Activated CD8-positive, alpha-beta T cell treated with anti-CD3 and anti-CD28 coated beads for 36 hours (primary cell): Measurements from ENCODE around the gene SS18L1. TPM values are rescaled to one million over a fixed set of nuclear protein-coding genes. Genes with fewer than 3 reads are reported as not detected.

Experiments
- ATAC-seq: fragments of 200-7000 bp; cut with Tn5 transposase; one replicate; pipeline ENCODE4 v1.10.0; 2021; ENCODE audit warnings: mild to moderate bottlenecking, moderate library complexity
- CTCF ChIA-PET: fragments of 350-600 bp; sonication (Branson Sonifier 250); formaldehyde crosslinking; loops from one replicate; lab custom pipeline; 2021; ENCODE audit warnings: antibody characterized with exemption; lab: Charles Lee
- POLR2A ChIA-PET: fragments of 350-600 bp; sonication (Branson Sonifier 250); formaldehyde crosslinking; loops from one replicate; lab custom pipeline; 2021; ENCODE audit warnings: antibody characterized with exemption; lab: Charles Lee
- DNase-seq: peaks from one replicate; pipeline ENCODE4 v3.0.0-alpha.2; 2020
- H3K27ac Mint-ChIP-seq: one replicate; pipeline ENCODE4 v1.8.0; 2021; ENCODE audit warnings: mild to moderate bottlenecking, mixed read lengths
- H3K27me3 Mint-ChIP-seq: one replicate; pipeline ENCODE4 v1.8.0; 2021; ENCODE audit warnings: mixed read lengths
- H3K36me3 Mint-ChIP-seq: one replicate; pipeline ENCODE4 v1.8.0; 2021; ENCODE audit warnings: low read depth, mixed read lengths
- H3K4me1 Mint-ChIP-seq: one replicate; pipeline ENCODE4 v1.8.0; 2021; ENCODE audit warnings: low read depth, mixed read lengths
- H3K4me3 Mint-ChIP-seq: one replicate; pipeline ENCODE4 v1.8.0; 2021; ENCODE audit warnings: mild to moderate bottlenecking, moderate library complexity, mixed read lengths
- H3K9me3 Mint-ChIP-seq: one replicate; pipeline ENCODE4 v1.8.0; 2021; ENCODE audit warnings: mixed read lengths
- CTCF ChIP-seq: fragments of 200-600 bp; IDR thresholded peaks from one replicate; pipeline ENCODE4 v1.8.0; 2022; ENCODE audit warnings: antibody characterized with exemption, mild to moderate bottlenecking
- intact Hi-C: fragments of 100-400 bp; cut with micrococcal nuclease; formaldehyde crosslinking; loops from one replicate; pipeline ENCODE4 v1.10.0; 2022
- total RNA-seq, 2 experiments: library from RNA; stranded (reverse); gene quantifications; one replicate each; pipeline ENCODE4 v1.2.3, GENCODE V29; 2021

SS18L1 gene
- total RNA-seq, 2 experiments from 2014 or later: 15.3 to 16.1 TPM

GRCh38 chr20:62103508-62104233 is 39.9 kb upstream of the SS18L1 start:
- intact Hi-C loops: no loop called here
- Mint-ChIP-seq H3K4me3 (no peak overlapping the region), H3K36me3 (peaks cover 15% of the 10 kb centered on the region), H3K9me3 (peaks cover 35% of the 10 kb centered on the region), H3K27me3 (no peaks in the 10 kb centered on the region), H3K27ac (no peak overlapping the region), H3K4me1 (no peaks in the 10 kb centered on the region)
- ATAC-seq (no peak), DNase-seq (no peak)
- POLR2A ChIA-PET: interaction anchor here (1.7 kb wide), 1 partner anchor 21 kb away, joined by 4 read pairs; no protein-coding TSS in a partner anchor
- TF ChIP-seq CTCF: no peak
- CTCF ChIA-PET: no interaction called here

GRCh38 chr20:62104234-62104789 is 39.3 kb upstream of the SS18L1 start:
- no peak overlapping the region for H3K27ac Mint-ChIP-seq
- TF ChIP-seq CTCF: no peak
- H3K4me1 Mint-ChIP-seq: no peaks in the 10 kb centered on the region
- POLR2A ChIA-PET: interaction anchor here (1.7 kb wide), 1 partner anchor 20 kb away, joined by 4 read pairs; no protein-coding TSS in a partner anchor
- ATAC-seq (no peak), DNase-seq (no peak)
- peaks cover 41% of the 10 kb centered on the region for H3K9me3 Mint-ChIP-seq
- CTCF ChIA-PET: no interaction called here
- peaks cover 19% of the 10 kb centered on the region for H3K36me3 Mint-ChIP-seq
- H3K27me3 Mint-ChIP-seq: no peaks in the 10 kb centered on the region
- intact Hi-C loops: no loop called here
- no peak overlapping the region for H3K4me3 Mint-ChIP-seq

- no peak overlapping the region for H3K4me3 Mint-ChIP-seq
- H3K36me3 Mint-ChIP-seq: peaks cover 19% of the 10 kb centered on the region
- no peak overlapping the region for H3K27ac Mint-ChIP-seq
- no peaks in the 10 kb centered on the region for H3K27me3 Mint-ChIP-seq
- no peak for TF ChIP-seq CTCF
- H3K4me1 Mint-ChIP-seq: no peaks in the 10 kb centered on the region
- peaks cover 42% of the 10 kb centered on the region for H3K9me3 Mint-ChIP-seq
- ATAC-seq (no peak), DNase-seq (no peak)
- POLR2A ChIA-PET: interaction anchor here (1.0 to 1.7 kb wide), 2 partner anchors 12 to 20 kb away, joined by 4 read pairs; no protein-coding TSS in a partner anchor
- CTCF ChIA-PET: no interaction called here
- intact Hi-C loops: no loop called here
Observed at GRCh38 chr20:62104791-62105345, 38.7 kb upstream of the SS18L1 start.

- Mint-ChIP-seq H3K4me3 (no peak overlapping the region), H3K27me3 (no peaks in the 10 kb centered on the region), H3K4me1 (no peaks in the 10 kb centered on the region), H3K27ac (no peak overlapping the region), H3K36me3 (peaks cover 21% of the 10 kb centered on the region), H3K9me3 (peaks cover 45% of the 10 kb centered on the region)
- ChIA-PET CTCF (no interaction called here), POLR2A (interaction anchor here (1.0 kb wide), 1 partner anchor 11 kb away, joined by 4 read pairs; no protein-coding TSS in a partner anchor)
- DNase-seq (no peak), ATAC-seq (no peak)
- intact Hi-C loops: no loop called here
- TF ChIP-seq CTCF: no peak
Observed at GRCh38 chr20:62105592-62105991, 38.0 kb upstream of the SS18L1 start.

GRCh38 chr20:62111148-62111547 is 32.4 kb upstream of the SS18L1 start:
- H3K36me3 Mint-ChIP-seq: peaks cover 23% of the 10 kb centered on the region
- peaks cover 2% of the 10 kb centered on the region for H3K4me1 Mint-ChIP-seq
- no peak overlapping the region for H3K4me3 Mint-ChIP-seq
- H3K9me3 Mint-ChIP-seq: peaks cover 46% of the 10 kb centered on the region
- no peak for TF ChIP-seq CTCF
- DNase-seq: no peak
- no peaks in the 10 kb centered on the region for H3K27me3 Mint-ChIP-seq
- no peak overlapping the region for H3K27ac Mint-ChIP-seq
- intact Hi-C loops: no loop called here
- CTCF ChIA-PET: no interaction called here
- POLR2A ChIA-PET: interaction anchor here (0.7 kb wide), 1 partner anchor 101 kb away, joined by 4 read pairs; no protein-coding TSS in a partner anchor
- ATAC-seq: no peak
